Neural cell (in vitro differentiated cells): ENCODE measurements around the gene TMED8.

ENCODE experiments used
- EP300 ChIP-seq: fragments of 450-650 bp; conservative IDR thresholded peaks from 2 replicates; pipeline ENCODE4 v1.6.1; 2014; ENCODE audit warnings: antibody characterized with exemption, mild to moderate bottlenecking, moderate library complexity; ENCODE audit not compliant: poor library complexity, severe bottlenecking
- EZH2 ChIP-seq: fragments of 200-600, 300-800 bp; shearing (Covaris generic), sonication (generic); IDR thresholded peaks from 2 replicates; pipeline ENCODE4 v1.6.1; 2014; ENCODE audit warnings: antibody characterized with exemption, low read length, borderline replicate concordance, mild to moderate bottlenecking; ENCODE audit not compliant: insufficient read depth, poor library complexity, severe bottlenecking
- MXI1 ChIP-seq: fragments of 450-650 bp; conservative IDR thresholded peaks from 2 replicates; pipeline ENCODE4 v1.6.1; 2014; ENCODE audit warnings: antibody characterized with exemption, mild to moderate bottlenecking; ENCODE audit not compliant: poor library complexity, severe bottlenecking
- POLR2AphosphoS5 ChIP-seq: IDR thresholded peaks from 2 replicates; pipeline ENCODE4 v1.6.1; 2012
- RAD21 ChIP-seq: fragments of 450-650 bp; conservative IDR thresholded peaks from 2 replicates; pipeline ENCODE4 v1.6.1; 2014; ENCODE audit warnings: antibody characterized with exemption, mild to moderate bottlenecking, moderate library complexity
- SMC3 ChIP-seq: fragments of 450-650 bp; conservative IDR thresholded peaks from 2 replicates; pipeline ENCODE4 v1.6.1; 2014; ENCODE audit warnings: antibody characterized with exemption, mild to moderate bottlenecking, moderate library complexity; ENCODE audit not compliant: poor library complexity
- TF ChIP-seq, protein P1 (sequence below): fragments of 450-650 bp; IDR thresholded peaks from 2 replicates; pipeline ENCODE4 v1.5.1; 2014; ENCODE audit warnings: antibody characterized with exemption, mild to moderate bottlenecking, moderate library complexity; ENCODE audit not compliant: poor library complexity, severe bottlenecking
- TF ChIP-seq, protein P2 (sequence below): IDR thresholded peaks from 2 replicates; pipeline ENCODE4 v1.6.1; 2012; ENCODE audit warnings: borderline replicate concordance

DNA sequence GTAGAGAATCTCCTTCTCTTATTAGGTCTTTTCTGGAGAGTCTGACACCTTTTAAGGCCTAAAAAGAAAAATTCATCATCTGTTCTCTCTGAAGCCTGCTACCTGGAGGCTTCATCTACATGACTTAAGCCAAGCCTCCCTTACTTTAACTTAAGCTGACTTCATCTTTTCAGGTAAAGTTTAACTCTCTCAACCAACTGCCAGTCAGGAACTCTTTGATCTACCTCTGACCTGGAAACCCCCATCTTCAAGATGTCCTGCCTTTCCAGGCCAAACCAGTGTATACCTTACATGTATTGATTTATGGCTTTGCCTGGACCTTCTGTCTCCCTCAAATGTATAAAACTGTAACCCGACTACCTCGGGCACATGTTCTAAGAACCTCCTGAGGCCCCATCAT is 38.6 kb downstream of the TMED8 start:
- TF ChIP-seq, protein P1, sequence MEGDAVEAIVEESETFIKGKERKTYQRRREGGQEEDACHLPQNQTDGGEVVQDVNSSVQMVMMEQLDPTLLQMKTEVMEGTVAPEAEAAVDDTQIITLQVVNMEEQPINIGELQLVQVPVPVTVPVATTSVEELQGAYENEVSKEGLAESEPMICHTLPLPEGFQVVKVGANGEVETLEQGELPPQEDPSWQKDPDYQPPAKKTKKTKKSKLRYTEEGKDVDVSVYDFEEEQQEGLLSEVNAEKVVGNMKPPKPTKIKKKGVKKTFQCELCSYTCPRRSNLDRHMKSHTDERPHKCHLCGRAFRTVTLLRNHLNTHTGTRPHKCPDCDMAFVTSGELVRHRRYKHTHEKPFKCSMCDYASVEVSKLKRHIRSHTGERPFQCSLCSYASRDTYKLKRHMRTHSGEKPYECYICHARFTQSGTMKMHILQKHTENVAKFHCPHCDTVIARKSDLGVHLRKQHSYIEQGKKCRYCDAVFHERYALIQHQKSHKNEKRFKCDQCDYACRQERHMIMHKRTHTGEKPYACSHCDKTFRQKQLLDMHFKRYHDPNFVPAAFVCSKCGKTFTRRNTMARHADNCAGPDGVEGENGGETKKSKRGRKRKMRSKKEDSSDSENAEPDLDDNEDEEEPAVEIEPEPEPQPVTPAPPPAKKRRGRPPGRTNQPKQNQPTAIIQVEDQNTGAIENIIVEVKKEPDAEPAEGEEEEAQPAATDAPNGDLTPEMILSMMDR = no peak
- TF ChIP-seq POLR2AphosphoS5 = no peak
- no peak for TF ChIP-seq EZH2
- no peak for TF ChIP-seq EP300
- no peak for TF ChIP-seq SMC3
- TF ChIP-seq, protein P2, sequence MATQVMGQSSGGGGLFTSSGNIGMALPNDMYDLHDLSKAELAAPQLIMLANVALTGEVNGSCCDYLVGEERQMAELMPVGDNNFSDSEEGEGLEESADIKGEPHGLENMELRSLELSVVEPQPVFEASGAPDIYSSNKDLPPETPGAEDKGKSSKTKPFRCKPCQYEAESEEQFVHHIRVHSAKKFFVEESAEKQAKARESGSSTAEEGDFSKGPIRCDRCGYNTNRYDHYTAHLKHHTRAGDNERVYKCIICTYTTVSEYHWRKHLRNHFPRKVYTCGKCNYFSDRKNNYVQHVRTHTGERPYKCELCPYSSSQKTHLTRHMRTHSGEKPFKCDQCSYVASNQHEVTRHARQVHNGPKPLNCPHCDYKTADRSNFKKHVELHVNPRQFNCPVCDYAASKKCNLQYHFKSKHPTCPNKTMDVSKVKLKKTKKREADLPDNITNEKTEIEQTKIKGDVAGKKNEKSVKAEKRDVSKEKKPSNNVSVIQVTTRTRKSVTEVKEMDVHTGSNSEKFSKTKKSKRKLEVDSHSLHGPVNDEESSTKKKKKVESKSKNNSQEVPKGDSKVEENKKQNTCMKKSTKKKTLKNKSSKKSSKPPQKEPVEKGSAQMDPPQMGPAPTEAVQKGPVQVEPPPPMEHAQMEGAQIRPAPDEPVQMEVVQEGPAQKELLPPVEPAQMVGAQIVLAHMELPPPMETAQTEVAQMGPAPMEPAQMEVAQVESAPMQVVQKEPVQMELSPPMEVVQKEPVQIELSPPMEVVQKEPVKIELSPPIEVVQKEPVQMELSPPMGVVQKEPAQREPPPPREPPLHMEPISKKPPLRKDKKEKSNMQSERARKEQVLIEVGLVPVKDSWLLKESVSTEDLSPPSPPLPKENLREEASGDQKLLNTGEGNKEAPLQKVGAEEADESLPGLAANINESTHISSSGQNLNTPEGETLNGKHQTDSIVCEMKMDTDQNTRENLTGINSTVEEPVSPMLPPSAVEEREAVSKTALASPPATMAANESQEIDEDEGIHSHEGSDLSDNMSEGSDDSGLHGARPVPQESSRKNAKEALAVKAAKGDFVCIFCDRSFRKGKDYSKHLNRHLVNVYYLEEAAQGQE = no peak
- no peak for TF ChIP-seq RAD21
- TF ChIP-seq MXI1 = no peak
